Large intestine (tissue), 3 donors: ENCODE measurements around the gene LRMDA. TPM values are rescaled to one million over a fixed set of nuclear protein-coding genes. Genes with fewer than 3 reads are reported as not detected.
A peak's percentile ranks its signal among the peaks of the same experiment; 100 is the strongest.

Source experiments
- DNase-seq, 2 donors: peaks; one replicate each; pipeline versions ENCODE4 v3.0.0 to v3.0.0-alpha.2; 2013
- H3K27ac ChIP-seq: one replicate; pipeline ENCODE4 v1.5.1; 2013; ENCODE audit warnings: low read length
- H3K27me3 ChIP-seq: 2 replicates; pipeline ENCODE4 v1.6.1; 2013; ENCODE audit warnings: low read length; ENCODE audit not compliant: control insufficient read depth, insufficient read depth
- H3K36me3 ChIP-seq: 2 replicates; pipeline ENCODE4 v1.6.1; 2013; ENCODE audit warnings: low read length; ENCODE audit not compliant: control insufficient read depth, insufficient read depth
- H3K4me1 ChIP-seq: one replicate; pipeline ENCODE4 v1.6.1; 2013; ENCODE audit warnings: low read length; ENCODE audit not compliant: control insufficient read depth, insufficient read depth
- H3K4me3 ChIP-seq: one replicate; pipeline ENCODE4 v1.5.1; 2013; ENCODE audit warnings: low read length
- H3K9me3 ChIP-seq: one replicate; pipeline ENCODE4 v1.6.1; 2013; ENCODE audit warnings: mild to moderate bottlenecking, low read depth, low read length, moderate library complexity; ENCODE audit not compliant: control insufficient read depth
- WGBS: methylation state at CpG from one replicate; pipeline ENCODE4 v1.1.5; 2013; ENCODE audit warnings: low lambda C conversion rate; ENCODE audit not compliant: insufficient coverage; 5-methylcytosine and 5-hydroxymethylcytosine counted together
- polyA plus RNA-seq: library from polyadenylated mRNA; unstranded; fragments of 120-200 nt; gene quantifications from one replicate; pipeline ENCODE4 v1.2.1, GENCODE V29; 2013

The LRMDA gene
- polyA plus RNA-seq, 1 donor = 5.3 TPM

GRCh38 chr10:75395932-75396630 lies 35.3 kb upstream of the LRMDA start:
- Histone ChIP-seq H3K27me3 (peaks cover 12% of the 10 kb centered on the region), H3K9me3 (peaks cover 19% of the 10 kb centered on the region), H3K36me3 (peaks cover 23% of the 10 kb centered on the region), H3K27ac (peak overlapping the region; percentile 72), H3K4me3 (peak overlapping the region; percentile 99), H3K4me1 (peaks cover 9% of the 10 kb centered on the region)
- WGBS = no CpG with 5 or more reads among the region's 65 CpGs
- peak in 1 of 2 donors; percentile 58 for DNase-seq

- Histone ChIP-seq H3K27ac (peak overlapping the region; percentile 72), H3K9me3 (peaks cover 19% of the 10 kb centered on the region), H3K4me3 (peak overlapping the region; percentile 99), H3K4me1 (peaks cover 9% of the 10 kb centered on the region), H3K36me3 (peaks cover 23% of the 10 kb centered on the region), H3K27me3 (peaks cover 12% of the 10 kb centered on the region)
- WGBS = no CpG with 5 or more reads among the region's 71 CpGs
- DNase-seq = peak in 1 of 2 donors; percentile 79
Observed at GRCh38 chr10:75396631-75397495, 34.6 kb upstream of the LRMDA start.

- Histone ChIP-seq H3K4me1 (peaks cover 9% of the 10 kb centered on the region), H3K27ac (peak overlapping the region; percentile 49), H3K36me3 (peaks cover 23% of the 10 kb centered on the region), H3K4me3 (peak overlapping the region; percentile 99), H3K9me3 (peaks cover 19% of the 10 kb centered on the region), H3K27me3 (peaks cover 12% of the 10 kb centered on the region)
- DNase-seq = peak in 1 of 2 donors; percentile 13
- 82% methylated on average over 4 of the region's 19 CpGs for WGBS
Observed at GRCh38 chr10:75397496-75398199, 33.8 kb upstream of the LRMDA start.

- 83% methylated on average over 3 of the region's 17 CpGs for WGBS
- Histone ChIP-seq H3K27ac (no peak overlapping the region), H3K27me3 (peaks cover 12% of the 10 kb centered on the region), H3K4me1 (peaks cover 11% of the 10 kb centered on the region), H3K4me3 (peak overlapping the region; percentile 99), H3K36me3 (peaks cover 23% of the 10 kb centered on the region), H3K9me3 (peaks cover 19% of the 10 kb centered on the region)
- no peak for DNase-seq
Observed at GRCh38 chr10:75398200-75398691, 33.2 kb upstream of the LRMDA start.

- peaks cover 19% of the 10 kb centered on the region for H3K9me3 ChIP-seq
- DNase-seq = peak in 1 of 2 donors; percentile 35
- no peak overlapping the region for H3K27ac ChIP-seq
- peaks cover 11% of the 10 kb centered on the region for H3K4me1 ChIP-seq
- peaks cover 23% of the 10 kb centered on the region for H3K36me3 ChIP-seq
- H3K27me3 ChIP-seq = peaks cover 12% of the 10 kb centered on the region
- H3K4me3 ChIP-seq = peak overlapping the region; percentile 99
- no CpG with 5 or more reads among the region's 76 CpGs for WGBS
Observed at GRCh38 chr10:75398692-75399460, 32.5 kb upstream of the LRMDA start.

GRCh38 chr10:75399461-75400162 lies 31.8 kb upstream of the LRMDA start:
- Histone ChIP-seq H3K27me3 (peaks cover 14% of the 10 kb centered on the region), H3K9me3 (peaks cover 19% of the 10 kb centered on the region), H3K27ac (peak overlapping the region; percentile 95), H3K36me3 (peaks cover 23% of the 10 kb centered on the region), H3K4me3 (peak overlapping the region; percentile 99), H3K4me1 (peaks cover 15% of the 10 kb centered on the region)
- peak in 1 of 2 donors; percentile 81 for DNase-seq
- no CpG with 5 or more reads among the region's 71 CpGs for WGBS

GRCh38 chr10:75400163-75400770 lies 31.2 kb upstream of the LRMDA start:
- Histone ChIP-seq H3K4me3 (peak overlapping the region; percentile 99), H3K27ac (peak overlapping the region; percentile 95), H3K9me3 (peaks cover 21% of the 10 kb centered on the region), H3K27me3 (peaks cover 15% of the 10 kb centered on the region), H3K4me1 (peaks cover 9% of the 10 kb centered on the region), H3K36me3 (peaks cover 20% of the 10 kb centered on the region)
- WGBS = 0% methylated on average over 1 of the region's 39 CpGs
- peak in 1 of 2 donors; percentile 64 for DNase-seq

- Histone ChIP-seq H3K27ac (peak overlapping the region; percentile 95), H3K27me3 (peaks cover 10% of the 10 kb centered on the region), H3K4me1 (peaks cover 9% of the 10 kb centered on the region), H3K36me3 (peaks cover 20% of the 10 kb centered on the region), H3K4me3 (peak overlapping the region; percentile 99), H3K9me3 (peaks cover 21% of the 10 kb centered on the region)
- peak in 1 of 2 donors; percentile 82 for DNase-seq
- no CpG with 5 or more reads among the region's 68 CpGs for WGBS
Observed at GRCh38 chr10:75400771-75401568, 30.5 kb upstream of the LRMDA start.
